GM12891 (cell line): Measurements from ENCODE around the gene CSRNP2.
"Not testable (repeated sequence)": the region's sequence is repeated elsewhere in the genome, so short reads cannot be mapped to it uniquely, and the experiment has no call there.

Source experiments
- DNase-seq: peaks from one replicate; pipeline ENCODE4 v3.0.0; 2011; ENCODE audit warnings: low spot score; ENCODE audit not compliant: insufficient read length
- FAIRE-seq: peaks from 2 replicates; lab custom pipeline; 2011; peaks lifted over from hg19 to GRCh38; lab: Jason Lieb, UNC
- PAX5 ChIP-seq: IDR thresholded peaks from 2 replicates; pipeline ENCODE4 v1.6.1; 2011; ENCODE audit warnings: low read length, moderate library complexity, mild to moderate bottlenecking; ENCODE audit not compliant: insufficient read depth, severe bottlenecking
- POLR2A ChIP-seq: IDR thresholded peaks from 2 replicates; pipeline ENCODE4 v1.6.1; 2011; ENCODE audit warnings: low read depth, low read length, control low read depth
- POLR2AphosphoS5 ChIP-seq: IDR thresholded peaks from 2 replicates; pipeline ENCODE4 v1.6.1; 2011; ENCODE audit warnings: low read depth, low read length, control low read depth
- POU2F2 ChIP-seq: IDR thresholded peaks from 2 replicates; pipeline ENCODE4 v1.6.1; 2011; ENCODE audit warnings: low read depth, mild to moderate bottlenecking, control low read depth, low read length, moderate library complexity
- SPI1 ChIP-seq: IDR thresholded peaks from 2 replicates; pipeline ENCODE4 v1.6.1; 2011; ENCODE audit warnings: low read depth, low read length, control low read depth
- TAF1 ChIP-seq: IDR thresholded peaks from 2 replicates; pipeline ENCODE4 v1.6.1; 2011; ENCODE audit warnings: low read depth, low read length, control low read depth

CSRNP2 gene

GRCh38 chr12:51080136-51080535, 3.3 kb downstream of the CSRNP2 start:
- FAIRE-seq: no peak
- no peak for TF ChIP-seq SPI1
- TF ChIP-seq TAF1: no peak
- DNase-seq: no peak

GRCh38 chr12:51078866-51079265, 4.5 kb downstream of the CSRNP2 start:
- DNase-seq, FAIRE-seq: not testable (repeated sequence)

DNA sequence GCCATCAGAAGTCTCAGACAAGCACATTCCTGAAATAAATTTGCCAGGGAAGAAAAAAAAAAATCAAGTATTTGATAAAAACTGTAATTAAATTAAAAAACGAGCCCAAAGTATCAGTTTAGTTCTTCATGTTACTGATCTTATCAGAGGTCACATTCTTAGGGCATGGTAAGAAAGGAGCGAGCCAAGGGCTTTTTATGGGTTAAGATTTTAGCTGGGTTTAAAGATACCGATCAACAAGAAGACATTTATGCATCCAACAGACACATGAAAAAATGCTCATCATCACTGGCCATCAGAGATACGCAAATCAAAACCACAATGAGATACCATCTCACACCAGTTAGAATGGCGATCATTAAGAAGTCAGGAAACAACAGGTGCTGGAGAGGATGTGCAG, 5.0 kb downstream of the CSRNP2 start:
- not testable (repeated sequence) for FAIRE-seq, DNase-seq

GRCh38 chr12:51077930-51078329, 5.5 kb downstream of the CSRNP2 start:
- no peak for TF ChIP-seq PAX5
- TF ChIP-seq POU2F2: no peak
- no peak for TF ChIP-seq POLR2AphosphoS5
- no peak for TF ChIP-seq TAF1
- no peak for TF ChIP-seq SPI1
- FAIRE-seq (no peak), DNase-seq (no peak)

DNA sequence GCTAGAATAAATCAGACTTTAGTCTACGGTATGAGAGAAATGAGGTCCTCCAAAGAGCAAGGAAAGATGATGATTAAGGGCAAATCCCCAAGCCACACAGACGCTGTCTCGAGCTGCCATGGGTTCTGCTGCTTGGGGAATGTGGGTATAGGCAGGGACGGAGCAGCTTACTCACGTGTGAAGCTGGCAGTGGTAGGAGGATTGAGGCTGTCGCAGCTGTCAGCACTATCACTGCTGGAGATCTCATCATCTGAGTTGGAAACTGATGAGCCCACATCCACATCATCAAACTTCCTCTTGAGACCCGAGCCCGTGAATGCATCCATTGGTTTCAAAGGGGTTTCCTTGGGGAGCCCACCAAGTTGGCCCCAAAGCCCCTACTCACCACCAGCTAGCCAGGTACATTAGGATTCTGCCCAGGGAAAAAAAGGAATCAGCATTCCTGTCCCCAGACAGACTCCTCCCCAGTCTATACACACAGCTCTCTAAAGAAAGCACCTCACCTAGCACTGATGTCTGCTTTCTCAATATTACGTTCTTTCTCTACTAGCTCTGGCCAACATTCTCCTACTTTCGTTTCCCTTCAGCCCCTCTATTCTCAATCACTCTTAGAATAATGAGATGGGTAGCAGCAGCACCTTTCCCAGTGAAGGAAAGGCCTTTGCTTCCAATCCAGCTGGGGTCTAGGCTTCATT, 7.0 kb downstream of the CSRNP2 start:
- no peak for FAIRE-seq

GRCh38 chr12:51075390-51075789, 8.0 kb downstream of the CSRNP2 start:
- DNase-seq (no peak), FAIRE-seq (no peak)
- TF ChIP-seq POLR2A (no peak), SPI1 (no peak)

More for the DNA sequence above, 7.0 kb downstream of the CSRNP2 start:
- TF ChIP-seq TAF1 (no peak), PAX5 (no peak), POU2F2 (no peak), POLR2AphosphoS5 (no peak), SPI1 (no peak), POLR2A (no peak)
- DNase-seq: no peak

DNA sequence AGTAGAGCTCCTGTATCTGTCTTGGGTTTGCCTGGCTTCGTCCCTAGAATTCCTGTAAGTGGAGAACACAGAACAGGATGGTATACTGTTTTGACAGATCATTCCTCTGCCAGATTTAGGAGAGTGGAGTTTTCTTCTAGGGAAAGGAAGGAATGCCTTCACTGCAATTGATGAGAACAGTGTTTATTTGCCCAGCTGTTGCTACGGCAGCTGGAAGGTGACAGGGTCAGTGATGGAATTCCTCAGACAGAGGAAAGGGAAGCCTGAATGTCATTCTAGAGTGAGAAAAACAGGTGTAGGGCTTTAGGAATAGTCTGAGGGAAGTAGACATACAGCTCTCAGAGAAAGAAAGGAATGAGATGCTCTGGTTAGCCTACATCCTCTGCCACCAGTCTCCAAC, 11.7 kb downstream of the CSRNP2 start:
- DNase-seq: no peak
- FAIRE-seq: no peak
- TF ChIP-seq PAX5: no peak
- no peak for TF ChIP-seq SPI1
- TF ChIP-seq POLR2AphosphoS5: no peak
- no peak for TF ChIP-seq POLR2A
- TF ChIP-seq POU2F2: no peak
- TF ChIP-seq TAF1: no peak

- no peak for DNase-seq
- no peak for FAIRE-seq
- no peak for TF ChIP-seq SPI1
- TF ChIP-seq POLR2A: no peak
- no peak for TF ChIP-seq PAX5
- no peak for TF ChIP-seq POU2F2
- no peak for TF ChIP-seq POLR2AphosphoS5
- no peak for TF ChIP-seq TAF1
These were observed 13.4 kb downstream of the CSRNP2 start for GRCh38 chr12:51070004-51070403.

- TF ChIP-seq TAF1 (no peak), POU2F2 (no peak), POLR2A (no peak), SPI1 (no peak), POLR2AphosphoS5 (no peak), PAX5 (no peak)
- DNase-seq (no peak), FAIRE-seq (no peak)
These were observed 15.6 kb downstream of the CSRNP2 start for GRCh38 chr12:51067771-51068170.

DNA sequence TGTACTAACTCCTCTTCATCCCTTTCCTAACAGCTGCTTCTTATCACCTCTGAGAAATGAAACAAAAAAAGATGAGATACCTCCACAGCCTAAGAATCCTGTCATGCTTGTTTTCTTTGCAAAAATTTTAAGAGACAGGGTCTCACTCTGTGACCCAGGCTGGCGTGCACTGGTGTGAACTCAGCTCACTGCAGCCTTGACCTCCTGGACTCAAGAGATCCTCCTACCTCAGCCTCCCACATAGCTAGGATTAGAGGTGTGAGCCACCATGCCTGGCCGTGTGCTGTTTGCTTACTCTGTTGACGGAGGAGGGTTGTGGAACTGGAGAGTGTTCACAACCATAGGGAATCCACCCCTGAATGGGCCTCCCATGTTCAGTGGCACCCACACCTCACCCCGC, 16.2 kb downstream of the CSRNP2 start:
- DNase-seq (no peak), FAIRE-seq (no peak)
- TF ChIP-seq PAX5: no peak
- TF ChIP-seq POLR2A: no peak
- TF ChIP-seq SPI1: no peak
- TF ChIP-seq TAF1: no peak
- no peak for TF ChIP-seq POLR2AphosphoS5
- TF ChIP-seq POU2F2: no peak

- DNase-seq (no peak), FAIRE-seq (no peak)
- TF ChIP-seq SPI1 (no peak), TAF1 (no peak), PAX5 (no peak), POLR2A (no peak), POLR2AphosphoS5 (no peak), POU2F2 (no peak)
These were observed 17.9 kb downstream of the CSRNP2 start for GRCh38 chr12:51065530-51065929.
